Measurements from ENCODE around the gene PSEN2.

DNA sequence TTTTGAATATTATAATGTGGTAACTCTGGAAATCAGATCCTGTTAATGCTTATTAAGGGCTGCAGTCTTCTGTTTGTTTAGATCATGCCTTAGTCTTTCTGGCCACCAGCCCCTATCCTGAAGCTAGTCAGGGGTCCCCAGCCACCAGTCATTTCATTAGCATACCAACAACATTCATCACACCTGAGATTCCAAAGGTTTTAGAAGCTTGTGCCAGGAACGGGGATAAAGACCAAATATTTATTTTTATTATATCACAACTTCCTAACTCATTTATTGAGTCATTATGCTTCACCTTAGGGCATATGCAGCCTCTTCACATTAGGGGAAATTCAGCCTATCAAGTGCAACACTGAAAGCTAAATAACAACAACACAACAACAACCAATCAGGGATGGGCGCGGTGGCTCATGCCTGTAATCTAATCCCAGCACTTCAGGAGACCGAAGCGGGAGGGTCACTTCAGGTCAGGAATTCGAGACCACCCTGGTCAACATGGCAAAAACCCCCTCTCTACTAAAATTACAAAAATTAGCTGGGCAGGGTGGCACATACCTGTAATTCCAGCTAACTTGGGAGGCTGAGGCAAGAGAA is 2.9 kb upstream of the PSEN2 start:
- TF ChIP-seq, protein P1, sequence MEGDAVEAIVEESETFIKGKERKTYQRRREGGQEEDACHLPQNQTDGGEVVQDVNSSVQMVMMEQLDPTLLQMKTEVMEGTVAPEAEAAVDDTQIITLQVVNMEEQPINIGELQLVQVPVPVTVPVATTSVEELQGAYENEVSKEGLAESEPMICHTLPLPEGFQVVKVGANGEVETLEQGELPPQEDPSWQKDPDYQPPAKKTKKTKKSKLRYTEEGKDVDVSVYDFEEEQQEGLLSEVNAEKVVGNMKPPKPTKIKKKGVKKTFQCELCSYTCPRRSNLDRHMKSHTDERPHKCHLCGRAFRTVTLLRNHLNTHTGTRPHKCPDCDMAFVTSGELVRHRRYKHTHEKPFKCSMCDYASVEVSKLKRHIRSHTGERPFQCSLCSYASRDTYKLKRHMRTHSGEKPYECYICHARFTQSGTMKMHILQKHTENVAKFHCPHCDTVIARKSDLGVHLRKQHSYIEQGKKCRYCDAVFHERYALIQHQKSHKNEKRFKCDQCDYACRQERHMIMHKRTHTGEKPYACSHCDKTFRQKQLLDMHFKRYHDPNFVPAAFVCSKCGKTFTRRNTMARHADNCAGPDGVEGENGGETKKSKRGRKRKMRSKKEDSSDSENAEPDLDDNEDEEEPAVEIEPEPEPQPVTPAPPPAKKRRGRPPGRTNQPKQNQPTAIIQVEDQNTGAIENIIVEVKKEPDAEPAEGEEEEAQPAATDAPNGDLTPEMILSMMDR (IDR thresholded peaks at IDR 0.05) = no peak
- TF ChIP-seq POLR2A (IDR thresholded peaks at IDR 0.05) = no peak
